ENCODE results near the gene EVL.
"Not testable (repeated sequence)": the region's sequence is repeated elsewhere in the genome, so short reads cannot be mapped to it uniquely, and the experiment has no call there.

Gene EVL

GRCh38 chr14:100038065-100038464 is 27.2 kb upstream of the EVL start:
- no peak for FAIRE-seq
- no peak for DNase-seq (ENCODE audit: low spot score)

GRCh38 chr14:100039903-100040302 is 25.3 kb upstream of the EVL start:
- DNase-seq (ENCODE audit: low spot score): no peak
- no peak for FAIRE-seq

- FAIRE-seq: no peak
These were observed 24.0 kb upstream of the EVL start for GRCh38 chr14:100041271-100041670.

GRCh38 chr14:100042286-100042685 is 22.9 kb upstream of the EVL start:
- DNase-seq (ENCODE audit: low spot score) (no peak), FAIRE-seq (no peak)

More at GRCh38 chr14:100041271-100041670, 24.0 kb upstream of the EVL start:
- no peak for DNase-seq (ENCODE audit: low spot score)

GRCh38 chr14:100045642-100046344 is 19.4 kb upstream of the EVL start:
- DNase-seq (ENCODE audit: low spot score) (no peak), FAIRE-seq (no peak)

- no peak for FAIRE-seq
- DNase-seq (ENCODE audit: low spot score): no peak
These were observed 17.6 kb upstream of the EVL start for GRCh38 chr14:100047600-100047999.

- FAIRE-seq (no peak), DNase-seq (ENCODE audit: low spot score) (no peak)
These were observed 16.4 kb upstream of the EVL start for GRCh38 chr14:100048786-100049185.

- FAIRE-seq: no peak
- no peak for DNase-seq (ENCODE audit: low spot score)
These were observed 16.0 kb upstream of the EVL start for GRCh38 chr14:100049220-100049619.

- DNase-seq (ENCODE audit: low spot score) (no peak), FAIRE-seq (no peak)
These were observed 14.1 kb upstream of the EVL start for GRCh38 chr14:100051103-100051502.

GRCh38 chr14:100051543-100051942 is 13.7 kb upstream of the EVL start:
- no peak for FAIRE-seq
- DNase-seq (ENCODE audit: low spot score): no peak

- no peak for FAIRE-seq
- no peak for DNase-seq (ENCODE audit: low spot score)
These were observed 12.4 kb upstream of the EVL start for GRCh38 chr14:100052819-100053218.

GRCh38 chr14:100054316-100055075 is 10.7 kb upstream of the EVL start:
- FAIRE-seq: no peak

GRCh38 chr14:100056431-100056830 is 8.8 kb upstream of the EVL start:
- no peak for DNase-seq (ENCODE audit: low spot score)
- no peak for FAIRE-seq

More at GRCh38 chr14:100054316-100055075, 10.7 kb upstream of the EVL start:
- no peak for DNase-seq (ENCODE audit: low spot score)

GRCh38 chr14:100056964-100057795 is 8.0 kb upstream of the EVL start:
- FAIRE-seq (no peak), DNase-seq (ENCODE audit: low spot score) (no peak)

- FAIRE-seq: no peak
- no peak for DNase-seq (ENCODE audit: low spot score)
These were observed 6.3 kb upstream of the EVL start for GRCh38 chr14:100058777-100059437.

GRCh38 chr14:100059438-100059781 is 5.8 kb upstream of the EVL start:
- FAIRE-seq: no peak
- no peak for DNase-seq (ENCODE audit: low spot score)

GRCh38 chr14:100060760-100061159 is 4.5 kb upstream of the EVL start:
- no peak for FAIRE-seq

GRCh38 chr14:100062590-100062989 is 2.6 kb upstream of the EVL start:
- FAIRE-seq (no peak), DNase-seq (ENCODE audit: low spot score) (no peak)

More at GRCh38 chr14:100060760-100061159, 4.5 kb upstream of the EVL start:
- no peak for DNase-seq (ENCODE audit: low spot score)

GRCh38 chr14:100063314-100063941 is 1.8 kb upstream of the EVL start:
- no peak for DNase-seq (ENCODE audit: low spot score)
- no peak for FAIRE-seq

GRCh38 chr14:100064335-100065092 is 708 bp upstream of the EVL start:
- FAIRE-seq; DNase-seq (ENCODE audit: low spot score): not testable (repeated sequence)
